Measurements from ENCODE around the gene AFF3. TPM values are rescaled to one million over a fixed set of nuclear protein-coding genes. Genes with fewer than 3 reads are reported as not detected.

The AFF3 gene
- total RNA-seq, 1 experiment from 2014 or later, result 0.61 TPM

DNA sequence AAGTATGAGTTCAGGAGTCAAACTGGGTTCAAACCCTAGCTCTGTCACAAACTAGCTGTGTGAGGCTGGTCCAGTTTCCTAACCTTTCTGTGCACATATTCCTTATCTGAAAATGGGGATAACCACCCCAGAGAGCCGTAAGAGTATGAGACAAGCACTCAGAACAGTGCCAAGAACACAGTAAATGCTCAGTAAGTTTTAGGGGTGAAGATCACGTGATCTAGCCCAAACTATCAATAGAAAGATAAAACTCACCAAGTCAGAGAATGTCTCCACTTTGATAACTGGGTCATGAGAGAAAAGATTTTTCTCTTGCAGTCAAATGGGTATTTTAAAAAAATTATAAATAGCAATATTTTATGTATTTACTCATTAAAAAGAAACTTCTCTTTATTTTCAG, 433.2 kb downstream of the AFF3 start:
- Histone ChIP-seq H3K4me3 (replicated peaks in 1 of 2; ENCODE audit: low read depth in 1 of 2, low read length in 2 of 2) (no peak overlapping the region), H3K9me3 (ENCODE audit: control insufficient read depth in 1 of 2, insufficient read depth in 1 of 2, low read depth in 1 of 2, low read length in 2 of 2) (no peaks in the 10 kb centered on the region), H3K27me3 (ENCODE audit: insufficient read depth, low read length) (peaks cover 28% of the 10 kb centered on the region), H3K27ac (ENCODE audit: low read depth, low read length) (no peak overlapping the region), H3K36me3 (ENCODE audit: control insufficient read depth in 1 of 2, insufficient read depth in 2 of 2, low read length in 2 of 2) (no peaks in the 10 kb centered on the region), H3K9ac (ENCODE audit: low read length) (no peak overlapping the region), H3K9me2 (ENCODE audit: insufficient read depth) (no peaks in the 10 kb centered on the region), H3K4me2 (ENCODE audit: low read length) (no peak overlapping the region), H3K79me2 (ENCODE audit: insufficient read depth, low read length) (no peaks in the 10 kb centered on the region), H2AFZ (ENCODE audit: low read depth, low read length, poor library complexity, severe bottlenecking) (no peak overlapping the region), H4K20me1 (ENCODE audit: insufficient read depth) (no peaks in the 10 kb centered on the region), H3K4me1 (ENCODE audit: control insufficient read depth in 1 of 2, insufficient read depth in 2 of 2, low read length in 2 of 2) (no peaks in the 10 kb centered on the region)
- TF ChIP-seq, protein P1, sequence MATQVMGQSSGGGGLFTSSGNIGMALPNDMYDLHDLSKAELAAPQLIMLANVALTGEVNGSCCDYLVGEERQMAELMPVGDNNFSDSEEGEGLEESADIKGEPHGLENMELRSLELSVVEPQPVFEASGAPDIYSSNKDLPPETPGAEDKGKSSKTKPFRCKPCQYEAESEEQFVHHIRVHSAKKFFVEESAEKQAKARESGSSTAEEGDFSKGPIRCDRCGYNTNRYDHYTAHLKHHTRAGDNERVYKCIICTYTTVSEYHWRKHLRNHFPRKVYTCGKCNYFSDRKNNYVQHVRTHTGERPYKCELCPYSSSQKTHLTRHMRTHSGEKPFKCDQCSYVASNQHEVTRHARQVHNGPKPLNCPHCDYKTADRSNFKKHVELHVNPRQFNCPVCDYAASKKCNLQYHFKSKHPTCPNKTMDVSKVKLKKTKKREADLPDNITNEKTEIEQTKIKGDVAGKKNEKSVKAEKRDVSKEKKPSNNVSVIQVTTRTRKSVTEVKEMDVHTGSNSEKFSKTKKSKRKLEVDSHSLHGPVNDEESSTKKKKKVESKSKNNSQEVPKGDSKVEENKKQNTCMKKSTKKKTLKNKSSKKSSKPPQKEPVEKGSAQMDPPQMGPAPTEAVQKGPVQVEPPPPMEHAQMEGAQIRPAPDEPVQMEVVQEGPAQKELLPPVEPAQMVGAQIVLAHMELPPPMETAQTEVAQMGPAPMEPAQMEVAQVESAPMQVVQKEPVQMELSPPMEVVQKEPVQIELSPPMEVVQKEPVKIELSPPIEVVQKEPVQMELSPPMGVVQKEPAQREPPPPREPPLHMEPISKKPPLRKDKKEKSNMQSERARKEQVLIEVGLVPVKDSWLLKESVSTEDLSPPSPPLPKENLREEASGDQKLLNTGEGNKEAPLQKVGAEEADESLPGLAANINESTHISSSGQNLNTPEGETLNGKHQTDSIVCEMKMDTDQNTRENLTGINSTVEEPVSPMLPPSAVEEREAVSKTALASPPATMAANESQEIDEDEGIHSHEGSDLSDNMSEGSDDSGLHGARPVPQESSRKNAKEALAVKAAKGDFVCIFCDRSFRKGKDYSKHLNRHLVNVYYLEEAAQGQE (IDR thresholded peaks at IDR 0.05; ENCODE audit: low read depth), result no peak
- TF ChIP-seq, protein P2, sequence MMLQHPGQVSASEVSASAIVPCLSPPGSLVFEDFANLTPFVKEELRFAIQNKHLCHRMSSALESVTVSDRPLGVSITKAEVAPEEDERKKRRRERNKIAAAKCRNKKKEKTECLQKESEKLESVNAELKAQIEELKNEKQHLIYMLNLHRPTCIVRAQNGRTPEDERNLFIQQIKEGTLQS (IDR thresholded peaks at IDR 0.05), result no peak
- no peak for TF ChIP-seq ZFX (IDR thresholded peaks at IDR 0.05)
- no peak for TF ChIP-seq FOSL1 (IDR thresholded peaks at IDR 0.05; ENCODE audit: low read depth)
- no peak for TF ChIP-seq POLR2AphosphoS5 (IDR thresholded peaks at IDR 0.05; ENCODE audit: low read depth, low read length)
- TF ChIP-seq SRF (IDR thresholded peaks at IDR 0.05; ENCODE audit: low read depth), result no peak
- no peak for TF ChIP-seq POLR2A (IDR thresholded peaks at IDR 0.05; ENCODE audit: borderline replicate concordance, extremely low read depth, insufficient read depth, insufficient read length)
- TF ChIP-seq EZH2phosphoT487 (IDR thresholded peaks at IDR 0.05; ENCODE audit: borderline replicate concordance), result no peak
- no peak for TF ChIP-seq SIN3A (IDR thresholded peaks at IDR 0.05; ENCODE audit: low read depth)
- TF ChIP-seq JUND (IDR thresholded peaks at IDR 0.05), result no peak
- TF ChIP-seq CEBPB (IDR thresholded peaks at IDR 0.05; ENCODE audit: low read depth), result no peak
- TF ChIP-seq, protein P3, sequence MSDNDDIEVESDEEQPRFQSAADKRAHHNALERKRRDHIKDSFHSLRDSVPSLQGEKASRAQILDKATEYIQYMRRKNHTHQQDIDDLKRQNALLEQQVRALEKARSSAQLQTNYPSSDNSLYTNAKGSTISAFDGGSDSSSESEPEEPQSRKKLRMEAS (IDR thresholded peaks at IDR 0.05), result no peak
- CTCF ChIA-PET, result no interaction called here
- DNase-seq (ENCODE audit: low read depth, low spot score) (no peak), ATAC-seq (no peak)
- POLR2A ChIA-PET, result no interaction called here
- intact Hi-C loops (cut with micrococcal nuclease), result no loop called here
- BruUV-seq (replicated peaks), result no TSS peak
- RAD21 ChIA-PET (ENCODE audit: low non-redundant PET in 1 of 2, low total read pairs in 2 of 2, uncharacterized antibody in 2 of 2, unreplicated experiment in 2 of 2), result no interaction called here

All from HCT116 (cell line).